K562 (cell line): ENCODE data around the gene PAQR7. TPM values are rescaled to one million over a fixed set of nuclear protein-coding genes. Genes with fewer than 3 reads are reported as not detected.

Source experiments
- ARID3A ChIP-seq: IDR thresholded peaks from 2 replicates; pipeline ENCODE4 v1.6.1; 2012; ENCODE audit warnings: low read depth, low read length, improper control_type of control experiment, borderline replicate concordance
- CHD4 ChIP-seq: fragments of 200-600 bp; sonication (generic); IDR thresholded peaks from 3 replicates; pipeline ENCODE4 v1.6.1; 2012; ENCODE audit warnings: low read depth, mild to moderate bottlenecking, mixed read lengths, low read length, inconsistent platforms; ENCODE audit not compliant: insufficient read depth, insufficient replicate concordance, poor library complexity, severe bottlenecking
- ERF ChIP-seq: fragments of 450-650 bp; formaldehyde crosslinking; IDR thresholded peaks from 2 replicates; pipeline ENCODE4 v1.4.0; 2020; ENCODE audit warnings: mild to moderate bottlenecking, mixed read lengths
- ETV5 ChIP-seq: sonication (generic); formaldehyde crosslinking; IDR thresholded peaks from 2 replicates; pipeline ENCODE4 v1.4.0; 2020; ENCODE audit warnings: low read depth, mild to moderate bottlenecking, missing genetic modification reagents
- HINFP ChIP-seq: fragments of 450-650 bp; conservative IDR thresholded peaks from 2 replicates; pipeline ENCODE4 v1.6.1; 2016; ENCODE audit warnings: missing genetic modification characterization, low read depth, mild to moderate bottlenecking, control low read depth, missing compliant biosample characterization
- KAT8 ChIP-seq: fragments of 450-650 bp; IDR thresholded peaks from 2 replicates; pipeline ENCODE4 v1.6.1; 2016; ENCODE audit warnings: low read depth, mild to moderate bottlenecking
- MCM3 ChIP-seq: fragments of 450-650 bp; IDR thresholded peaks from 2 replicates; pipeline ENCODE4 v1.6.1; 2016
- MTF1 ChIP-seq: fragments of 250-450 bp; sonication (Bioruptor Pico); IDR thresholded peaks from 2 replicates; pipeline ENCODE4 v1.9.0; 2021; ENCODE audit warnings: moderate library complexity, mild to moderate bottlenecking, inconsistent platforms, borderline replicate concordance
- NCOA2 ChIP-seq, 2 experiments: fragments of 450-650 bp; IDR thresholded peaks; 2 replicates each; pipeline ENCODE4 v1.6.1; 2018; ENCODE audit warnings: mild to moderate bottlenecking in 2 of 2, moderate library complexity in 1 of 2; ENCODE audit not compliant: partially characterized antibody in 2 of 2
- NEUROD1 ChIP-seq: fragments of 150-350 bp; IDR thresholded peaks from 2 replicates; pipeline ENCODE4 v1.6.1; 2014; ENCODE audit warnings: borderline replicate concordance, low read length, low read depth; ENCODE audit not compliant: partially characterized antibody
- NFE2 ChIP-seq: IDR thresholded peaks from 2 replicates; pipeline ENCODE4 v1.6.1; 2014; ENCODE audit warnings: antibody characterized with exemption, low read depth
- PBX2 ChIP-seq, 2 experiments: IDR thresholded peaks in 1 of 2; conservative IDR thresholded peaks in 1 of 2; 2 replicates each; pipeline ENCODE4 v1.6.1; 2016; ENCODE audit warnings: low read depth in 2 of 2, mild to moderate bottlenecking in 1 of 2, missing compliant biosample characterization in 1 of 2, missing genetic modification characterization in 1 of 2, moderate library complexity in 1 of 2
- PPARD ChIP-seq: fragments of 250-450 bp; sonication (Bioruptor Pico); IDR thresholded peaks from 2 replicates; pipeline ENCODE4 v1.8.0; 2022; ENCODE audit warnings: inconsistent platforms, mild to moderate bottlenecking, moderate library complexity
- RFX7 ChIP-seq: fragments of 250-450 bp; sonication (Bioruptor Pico); IDR thresholded peaks from 2 replicates; pipeline ENCODE4 v1.5.1; 2021; ENCODE audit warnings: mild to moderate bottlenecking
- RNF2 ChIP-seq: sonication (generic); IDR thresholded peaks from 2 replicates; pipeline ENCODE4 v1.6.1; 2016
- SAP30 ChIP-seq: fragments of 200-600 bp; sonication (generic); IDR thresholded peaks from 2 replicates; pipeline ENCODE4 v1.6.1; 2012; ENCODE audit warnings: borderline replicate concordance, low read depth, mild to moderate bottlenecking, moderate library complexity, low read length, control low read depth, inconsistent platforms; ENCODE audit not compliant: insufficient read depth, poor library complexity, severe bottlenecking
- TAL1 ChIP-seq: fragments of 450-650 bp; IDR thresholded peaks from 2 replicates; pipeline ENCODE4 v1.6.1; 2016; ENCODE audit warnings: mild to moderate bottlenecking
- ZNF146 ChIP-seq: IDR thresholded peaks from one replicate; pipeline ENCODE4 v1.6.1; 2018; ENCODE audit warnings: missing compliant biosample characterization; ENCODE audit not compliant: unreplicated experiment
- ZNF3 ChIP-seq: fragments of 250-450 bp; sonication (Bioruptor Pico); IDR thresholded peaks from 2 replicates; pipeline ENCODE4 v1.5.0; 2021; ENCODE audit warnings: mild to moderate bottlenecking, moderate library complexity
- ZNF717 ChIP-seq: fragments of 250-450 bp; sonication (Bioruptor Pico); IDR thresholded peaks from 2 replicates; pipeline ENCODE4 v1.5.0; 2021
- ZNF830 ChIP-seq: fragments of 250-450 bp; sonication (Bioruptor Pico); IDR thresholded peaks from 2 replicates; pipeline ENCODE4 v1.5.0; 2021; ENCODE audit warnings: mild to moderate bottlenecking
- polyA plus RNA-seq, 8 experiments: library from polyadenylated mRNA; depleted of rRNA in 4 of 8; stranded (reverse) in 5 of 8; unstranded in 3 of 8; fragments of >200 nt; fragmentation: Nextera tagmentation in 2 of 8; fragmentation: Illumina TruSeq in 1 of 8; extraction: Ambion mirVana in 2 of 8; extraction: Trizol in 1 of 8; gene quantifications; 2 replicates each; pipeline versions ENCODE4 v1.2.1 to v1.2.3, GENCODE V29; 2011 to 2014; ENCODE audit warnings: inconsistent platforms in 1 of 8, missing spikeins in 1 of 8
- total RNA-seq, 7 experiments: library from RNA; depleted of rRNA in 6 of 7; stranded (reverse); fragments of >200 nt in 6 of 7; fragmentation: Illumina TruSeq in 2 of 7; extraction: Trizol in 2 of 7; gene quantifications; 2 replicates each; pipeline versions ENCODE4 v1.2.1 to v1.2.3, GENCODE V29; 2011 to 2021; ENCODE audit warnings: low replicate concordance in 1 of 7

Gene PAQR7
- total and polyA plus RNA-seq, 9 of the 15 experiments (the other 6 are each of a cell fraction or from before 2014, with no cell fraction given): 1.1 to 5.2 (median 2.6) TPM

GRCh38 chr1:25861316-25862286, 13.9 kb downstream of the PAQR7 start (continued):
- TF ChIP-seq RNF2 (peak; percentile 94), PBX2 (CRISPR knock-in tag; IDR thresholded peaks at IDR 0.05; ENCODE audit: low read depth) (no peak), PBX2 (tag; conservative IDR thresholded peaks at IDR 0.05; ENCODE audit: low read depth) (peak; percentile 36; the same call in 1 of the 2 replicates), NEUROD1 (no peak), ZNF146 (CRISPR knock-in tag) (no peak), HINFP (tag) (no peak), PPARD (CRISPR knock-in tag) (no peak), TAL1 (peak; percentile 31; the same call in 1 of the 2 replicates), KAT8 (no peak), NCOA2 (IDR thresholded peaks at IDR 0.05; ENCODE audit: partially characterized antibody in 2 of 2) (no peak), SAP30 (no peak), ZNF717 (CRISPR knock-in tag) (no peak), ZNF3 (no peak), CHD4 (peak; percentile 11), ZNF830 (CRISPR knock-in tag) (no peak), MTF1 (CRISPR knock-in tag) (no peak), ERF (no peak), ARID3A (peak; percentile 31), NFE2 (no peak), RFX7 (CRISPR knock-in tag) (0 out of 2 replicates have a peak, but pooled peaks have one; percentile 1), MCM3 (no peak), ETV5 (peak; percentile 92)
